WTC11 (cell line): ENCODE results near the gene PPP1R18. TPM values are rescaled to one million over a fixed set of nuclear protein-coding genes. Genes with fewer than 3 reads are reported as not detected.

Source experiments
- ATAC-seq: fragments of 200-7000 bp; cut with Tn5 transposase; 2 replicates; pipeline ENCODE4 v1.10.0; 2021; ENCODE audit warnings: mild to moderate bottlenecking, moderate library complexity
- CTCF ChIA-PET: fragments of 300-600 bp; sonication (Branson Sonifier 250); formaldehyde crosslinking; loops from one replicate; lab custom pipeline; 2021; ENCODE audit warnings: antibody characterized with exemption; lab: Charles Lee
- POLR2A ChIA-PET: fragments of 350-600 bp; sonication (Branson Sonifier 250); formaldehyde crosslinking; loops from one replicate; lab custom pipeline; 2021; ENCODE audit warnings: antibody characterized with exemption; lab: Charles Lee
- DNase-seq: peaks from one replicate; pipeline ENCODE4 v3.0.0; 2021; ENCODE audit warnings: low spot score
- H3K27ac Mint-ChIP-seq: 2 replicates; pipeline ENCODE4 v1.8.0; 2021; ENCODE audit warnings: mixed read lengths
- H3K27me3 Mint-ChIP-seq: 2 replicates; pipeline ENCODE4 v1.8.0; 2021; ENCODE audit warnings: low read depth, mild to moderate bottlenecking, moderate library complexity, mixed read lengths
- H3K36me3 Mint-ChIP-seq: 2 replicates; pipeline ENCODE4 v1.8.0; 2021; ENCODE audit warnings: mixed read lengths
- H3K4me1 Mint-ChIP-seq: 2 replicates; pipeline ENCODE4 v1.8.0; 2022; ENCODE audit warnings: mixed read lengths
- H3K4me3 Mint-ChIP-seq: 2 replicates; pipeline ENCODE4 v1.8.0; 2021; ENCODE audit warnings: mild to moderate bottlenecking, moderate library complexity, mixed read lengths
- H3K9me3 Mint-ChIP-seq: 2 replicates; pipeline ENCODE4 v1.8.0; 2021; ENCODE audit warnings: mixed read lengths
- ATF1 ChIP-seq: sonication (generic); formaldehyde crosslinking; IDR thresholded peaks from 2 replicates; pipeline ENCODE4 v1.8.1; 2023; ENCODE audit warnings: mild to moderate bottlenecking, moderate library complexity, missing genetic modification reagents
- CREB1 ChIP-seq: sonication (generic); formaldehyde crosslinking; IDR thresholded peaks from 2 replicates; pipeline ENCODE4 v1.8.0; 2023; ENCODE audit warnings: mild to moderate bottlenecking, missing genetic modification reagents
- FOXJ3 ChIP-seq: sonication (generic); formaldehyde crosslinking; IDR thresholded peaks from 2 replicates; pipeline ENCODE4 v1.9.0; 2021; ENCODE audit warnings: missing genetic modification reagents, mild to moderate bottlenecking, borderline replicate concordance
- GABPB1 ChIP-seq: sonication (generic); formaldehyde crosslinking; IDR thresholded peaks from 2 replicates; pipeline ENCODE4 v1.8.1; 2023; ENCODE audit warnings: mild to moderate bottlenecking, missing genetic modification reagents
- KAT7 ChIP-seq: sonication (generic); formaldehyde crosslinking; IDR thresholded peaks from 2 replicates; pipeline ENCODE4 v1.8.1; 2023; ENCODE audit warnings: missing genetic modification reagents, mild to moderate bottlenecking, borderline replicate concordance
- NFE2L1 ChIP-seq: sonication (generic); formaldehyde crosslinking; IDR thresholded peaks from 2 replicates; pipeline ENCODE4 v1.8.1; 2023; ENCODE audit warnings: missing genetic modification reagents
- NR2C2 ChIP-seq: sonication (generic); formaldehyde crosslinking; IDR thresholded peaks from 2 replicates; pipeline ENCODE4 v1.8.0; 2022; ENCODE audit warnings: mild to moderate bottlenecking, missing genetic modification reagents
- RORB ChIP-seq: fragments of 250-450 bp; sonication (Bioruptor Pico); IDR thresholded peaks from 2 replicates; pipeline ENCODE4 v1.9.0; 2021; ENCODE audit warnings: mild to moderate bottlenecking
- SMAD3 ChIP-seq: sonication (generic); formaldehyde crosslinking; IDR thresholded peaks from 2 replicates; pipeline ENCODE4 v1.8.0; 2022; ENCODE audit warnings: missing genetic modification reagents, mild to moderate bottlenecking, borderline replicate concordance
- ZNF138 ChIP-seq: sonication (generic); formaldehyde crosslinking; conservative IDR thresholded peaks from 2 replicates; pipeline ENCODE4 v1.8.1; 2022; ENCODE audit warnings: mild to moderate bottlenecking, moderate library complexity, missing genetic modification reagents
- ZNF263 ChIP-seq: sonication (generic); formaldehyde crosslinking; IDR thresholded peaks from 2 replicates; pipeline ENCODE4 v1.8.1; 2022; ENCODE audit warnings: low read depth, mild to moderate bottlenecking, moderate library complexity, missing genetic modification reagents
- total RNA-seq: library from RNA; stranded (reverse); gene quantifications from 3 replicates; pipeline ENCODE4 v1.2.3, GENCODE V29; 2021
- TF ChIP-seq, protein P1 (sequence below): sonication (generic); formaldehyde crosslinking; IDR thresholded peaks from 2 replicates; pipeline ENCODE4 v1.8.1; 2022; ENCODE audit warnings: low read depth, mild to moderate bottlenecking, moderate library complexity, missing genetic modification reagents, borderline replicate concordance
- TF ChIP-seq, protein P2 (sequence below): sonication (generic); formaldehyde crosslinking; IDR thresholded peaks from 2 replicates; pipeline ENCODE4 v1.8.1; 2023; ENCODE audit warnings: mild to moderate bottlenecking, missing genetic modification reagents, moderate library complexity
- TF ChIP-seq, protein P3 (sequence below): sonication (generic); formaldehyde crosslinking; IDR thresholded peaks from 2 replicates; pipeline ENCODE4 v1.8.1; 2023; ENCODE audit warnings: mild to moderate bottlenecking, missing genetic modification reagents, moderate library complexity
- TF ChIP-seq, protein P4 (sequence below): sonication (generic); formaldehyde crosslinking; IDR thresholded peaks from 2 replicates; pipeline ENCODE4 v1.8.0; 2022; ENCODE audit warnings: missing genetic modification reagents
- TF ChIP-seq, protein P5 (sequence below): sonication (generic); formaldehyde crosslinking; IDR thresholded peaks from 2 replicates; pipeline ENCODE4 v1.8.0; 2022; ENCODE audit warnings: mild to moderate bottlenecking, missing genetic modification reagents
- TF ChIP-seq, protein P6 (sequence below): fragments of 250-450 bp; sonication (Bioruptor Pico); IDR thresholded peaks from 2 replicates; pipeline ENCODE4 v1.9.0; 2021; ENCODE audit warnings: mild to moderate bottlenecking
- TF ChIP-seq, protein P7 (sequence below): fragments of 250-450 bp; sonication (Bioruptor Pico); IDR thresholded peaks from 2 replicates; pipeline ENCODE4 v1.9.0; 2021; ENCODE audit warnings: moderate library complexity, mild to moderate bottlenecking, inconsistent platforms, borderline replicate concordance
- TF ChIP-seq, protein P8 (sequence below): sonication (generic); formaldehyde crosslinking; IDR thresholded peaks from 2 replicates; pipeline ENCODE4 v1.8.0; 2023; ENCODE audit warnings: mild to moderate bottlenecking, missing genetic modification reagents

Gene PPP1R18
- total RNA-seq, 1 experiment from 2014 or later: 36.5 TPM

DNA sequence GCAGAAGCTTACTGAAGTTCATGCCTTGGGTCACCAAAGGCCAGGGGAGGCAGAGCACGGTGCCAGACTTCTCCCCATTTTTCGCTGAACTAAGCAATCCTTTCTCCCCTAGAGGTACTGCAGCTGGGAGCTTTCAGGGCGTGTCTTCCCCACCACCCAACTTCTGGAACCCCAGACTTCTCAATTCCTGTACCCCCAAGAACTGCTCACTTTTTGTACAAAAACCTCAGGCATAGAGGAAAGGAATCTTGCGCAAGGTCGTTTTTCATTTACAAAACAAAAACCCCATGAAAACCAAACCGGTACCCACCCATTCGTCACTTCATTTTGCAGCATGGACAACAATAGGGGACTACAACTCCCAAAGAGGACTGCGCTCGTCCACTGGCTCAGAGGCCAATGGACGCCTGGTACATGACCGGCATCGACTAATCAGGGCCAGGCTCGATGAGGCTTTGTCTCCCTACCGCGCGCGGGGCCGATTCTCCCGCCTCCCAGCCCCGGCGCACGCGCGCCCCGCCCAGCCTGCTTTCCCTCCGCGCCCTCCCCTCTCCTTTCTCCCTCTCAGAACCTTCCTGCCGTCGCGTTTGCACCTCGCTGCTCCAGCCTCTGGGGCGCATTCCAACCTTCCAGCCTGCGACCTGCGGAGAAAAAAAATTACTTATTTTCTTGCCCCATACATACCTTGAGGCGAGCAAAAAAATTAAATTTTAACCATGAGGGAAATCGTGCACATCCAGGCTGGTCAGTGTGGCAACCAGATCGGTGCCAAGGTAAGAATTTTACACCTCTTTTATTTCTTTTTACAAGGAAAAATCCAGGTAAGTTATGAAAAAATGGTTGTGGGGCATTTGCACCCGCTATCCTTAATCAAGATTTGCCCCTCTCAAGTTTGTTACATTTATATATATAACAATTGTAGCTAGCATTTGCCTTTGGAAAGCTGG lies 33.6 kb upstream of the PPP1R18 start, which contains the start of gene TUBB:
Gene TUBB, plus strand, starts transcription at position 562 of the 947 bp plus-strand sequence. Its CDS starts 155 bp downstream, at position 717.
- Mint-ChIP-seq H3K4me1 (peaks cover 54% of the 10 kb centered on the region), H3K27me3 (no peaks in the 10 kb centered on the region), H3K9me3 (no peaks in the 10 kb centered on the region), H3K27ac (peak within 1 kb of the TSS; percentile 100), H3K36me3 (peaks cover 52% of the 10 kb centered on the region), H3K4me3 (peak within 1 kb of the TSS; percentile 99)
- CTCF ChIA-PET: interaction anchor here (1.0 to 6.0 kb wide), 7 partner anchors 11 to 254 kb away, joined by 3 to 54 read pairs (median 10); partner anchors contain the start of gene DHX16
- POLR2A ChIA-PET: interaction anchor here (0.6 to 1.9 kb wide), 6 partner anchors 17 to 105 kb away, joined by 3 to 8 read pairs (median 4); partner anchors contain the start of gene DHX16
- ATAC-seq: peak; percentile 73
- DNase-seq: peak; percentile 97
- TF ChIP-seq, protein P1, sequence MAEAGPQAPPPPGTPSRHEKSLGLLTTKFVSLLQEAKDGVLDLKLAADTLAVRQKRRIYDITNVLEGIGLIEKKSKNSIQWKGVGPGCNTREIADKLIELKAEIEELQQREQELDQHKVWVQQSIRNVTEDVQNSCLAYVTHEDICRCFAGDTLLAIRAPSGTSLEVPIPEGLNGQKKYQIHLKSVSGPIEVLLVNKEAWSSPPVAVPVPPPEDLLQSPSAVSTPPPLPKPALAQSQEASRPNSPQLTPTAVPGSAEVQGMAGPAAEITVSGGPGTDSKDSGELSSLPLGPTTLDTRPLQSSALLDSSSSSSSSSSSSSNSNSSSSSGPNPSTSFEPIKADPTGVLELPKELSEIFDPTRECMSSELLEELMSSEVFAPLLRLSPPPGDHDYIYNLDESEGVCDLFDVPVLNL: peak; percentile 77; the same call in 1 of the 2 replicates
- TF ChIP-seq CREB1 (no peak), SMAD3 (CRISPR knock-in tag) (no peak), ZNF138 (no peak), FOXJ3 (CRISPR knock-in tag) (no peak), GABPB1 (CRISPR knock-in tag) (0 out of 2 replicates have a peak, but pooled peaks have one; percentile 11), NR2C2 (no peak), NFE2L1 (peak; percentile 47; the same call in 1 of the 2 replicates), ATF1 (no peak), KAT7 (CRISPR knock-in tag) (no peak), RORB (CRISPR knock-in tag) (no peak), ZNF263 (CRISPR knock-in tag) (no peak)
- TF ChIP-seq, protein P2, sequence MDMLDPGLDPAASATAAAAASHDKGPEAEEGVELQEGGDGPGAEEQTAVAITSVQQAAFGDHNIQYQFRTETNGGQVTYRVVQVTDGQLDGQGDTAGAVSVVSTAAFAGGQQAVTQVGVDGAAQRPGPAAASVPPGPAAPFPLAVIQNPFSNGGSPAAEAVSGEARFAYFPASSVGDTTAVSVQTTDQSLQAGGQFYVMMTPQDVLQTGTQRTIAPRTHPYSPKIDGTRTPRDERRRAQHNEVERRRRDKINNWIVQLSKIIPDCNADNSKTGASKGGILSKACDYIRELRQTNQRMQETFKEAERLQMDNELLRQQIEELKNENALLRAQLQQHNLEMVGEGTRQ: no peak; the same call in none of the 2 replicates
- TF ChIP-seq, protein P3, sequence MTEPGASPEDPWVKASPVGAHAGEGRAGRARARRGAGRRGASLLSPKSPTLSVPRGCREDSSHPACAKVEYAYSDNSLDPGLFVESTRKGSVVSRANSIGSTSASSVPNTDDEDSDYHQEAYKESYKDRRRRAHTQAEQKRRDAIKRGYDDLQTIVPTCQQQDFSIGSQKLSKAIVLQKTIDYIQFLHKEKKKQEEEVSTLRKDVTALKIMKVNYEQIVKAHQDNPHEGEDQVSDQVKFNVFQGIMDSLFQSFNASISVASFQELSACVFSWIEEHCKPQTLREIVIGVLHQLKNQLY (CRISPR knock-in tag): no peak
- TF ChIP-seq, protein P4, sequence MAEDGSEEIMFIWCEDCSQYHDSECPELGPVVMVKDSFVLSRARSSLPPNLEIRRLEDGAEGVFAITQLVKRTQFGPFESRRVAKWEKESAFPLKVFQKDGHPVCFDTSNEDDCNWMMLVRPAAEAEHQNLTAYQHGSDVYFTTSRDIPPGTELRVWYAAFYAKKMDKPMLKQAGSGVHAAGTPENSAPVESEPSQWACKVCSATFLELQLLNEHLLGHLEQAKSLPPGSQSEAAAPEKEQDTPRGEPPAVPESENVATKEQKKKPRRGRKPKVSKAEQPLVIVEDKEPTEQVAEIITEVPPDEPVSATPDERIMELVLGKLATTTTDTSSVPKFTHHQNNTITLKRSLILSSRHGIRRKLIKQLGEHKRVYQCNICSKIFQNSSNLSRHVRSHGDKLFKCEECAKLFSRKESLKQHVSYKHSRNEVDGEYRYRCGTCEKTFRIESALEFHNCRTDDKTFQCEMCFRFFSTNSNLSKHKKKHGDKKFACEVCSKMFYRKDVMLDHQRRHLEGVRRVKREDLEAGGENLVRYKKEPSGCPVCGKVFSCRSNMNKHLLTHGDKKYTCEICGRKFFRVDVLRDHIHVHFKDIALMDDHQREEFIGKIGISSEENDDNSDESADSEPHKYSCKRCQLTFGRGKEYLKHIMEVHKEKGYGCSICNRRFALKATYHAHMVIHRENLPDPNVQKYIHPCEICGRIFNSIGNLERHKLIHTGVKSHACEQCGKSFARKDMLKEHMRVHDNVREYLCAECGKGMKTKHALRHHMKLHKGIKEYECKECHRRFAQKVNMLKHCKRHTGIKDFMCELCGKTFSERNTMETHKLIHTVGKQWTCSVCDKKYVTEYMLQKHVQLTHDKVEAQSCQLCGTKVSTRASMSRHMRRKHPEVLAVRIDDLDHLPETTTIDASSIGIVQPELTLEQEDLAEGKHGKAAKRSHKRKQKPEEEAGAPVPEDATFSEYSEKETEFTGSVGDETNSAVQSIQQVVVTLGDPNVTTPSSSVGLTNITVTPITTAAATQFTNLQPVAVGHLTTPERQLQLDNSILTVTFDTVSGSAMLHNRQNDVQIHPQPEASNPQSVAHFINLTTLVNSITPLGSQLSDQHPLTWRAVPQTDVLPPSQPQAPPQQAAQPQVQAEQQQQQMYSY (CRISPR knock-in tag): no peak
- TF ChIP-seq, protein P5, sequence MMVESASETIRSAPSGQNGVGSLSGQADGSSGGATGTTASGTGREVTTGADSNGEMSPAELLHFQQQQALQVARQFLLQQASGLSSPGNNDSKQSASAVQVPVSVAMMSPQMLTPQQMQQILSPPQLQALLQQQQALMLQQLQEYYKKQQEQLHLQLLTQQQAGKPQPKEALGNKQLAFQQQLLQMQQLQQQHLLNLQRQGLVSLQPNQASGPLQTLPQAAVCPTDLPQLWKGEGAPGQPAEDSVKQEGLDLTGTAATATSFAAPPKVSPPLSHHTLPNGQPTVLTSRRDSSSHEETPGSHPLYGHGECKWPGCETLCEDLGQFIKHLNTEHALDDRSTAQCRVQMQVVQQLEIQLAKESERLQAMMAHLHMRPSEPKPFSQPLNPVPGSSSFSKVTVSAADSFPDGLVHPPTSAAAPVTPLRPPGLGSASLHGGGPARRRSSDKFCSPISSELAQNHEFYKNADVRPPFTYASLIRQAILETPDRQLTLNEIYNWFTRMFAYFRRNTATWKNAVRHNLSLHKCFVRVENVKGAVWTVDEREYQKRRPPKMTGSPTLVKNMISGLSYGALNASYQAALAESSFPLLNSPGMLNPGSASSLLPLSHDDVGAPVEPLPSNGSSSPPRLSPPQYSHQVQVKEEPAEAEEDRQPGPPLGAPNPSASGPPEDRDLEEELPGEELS: no peak
- TF ChIP-seq, protein P6, sequence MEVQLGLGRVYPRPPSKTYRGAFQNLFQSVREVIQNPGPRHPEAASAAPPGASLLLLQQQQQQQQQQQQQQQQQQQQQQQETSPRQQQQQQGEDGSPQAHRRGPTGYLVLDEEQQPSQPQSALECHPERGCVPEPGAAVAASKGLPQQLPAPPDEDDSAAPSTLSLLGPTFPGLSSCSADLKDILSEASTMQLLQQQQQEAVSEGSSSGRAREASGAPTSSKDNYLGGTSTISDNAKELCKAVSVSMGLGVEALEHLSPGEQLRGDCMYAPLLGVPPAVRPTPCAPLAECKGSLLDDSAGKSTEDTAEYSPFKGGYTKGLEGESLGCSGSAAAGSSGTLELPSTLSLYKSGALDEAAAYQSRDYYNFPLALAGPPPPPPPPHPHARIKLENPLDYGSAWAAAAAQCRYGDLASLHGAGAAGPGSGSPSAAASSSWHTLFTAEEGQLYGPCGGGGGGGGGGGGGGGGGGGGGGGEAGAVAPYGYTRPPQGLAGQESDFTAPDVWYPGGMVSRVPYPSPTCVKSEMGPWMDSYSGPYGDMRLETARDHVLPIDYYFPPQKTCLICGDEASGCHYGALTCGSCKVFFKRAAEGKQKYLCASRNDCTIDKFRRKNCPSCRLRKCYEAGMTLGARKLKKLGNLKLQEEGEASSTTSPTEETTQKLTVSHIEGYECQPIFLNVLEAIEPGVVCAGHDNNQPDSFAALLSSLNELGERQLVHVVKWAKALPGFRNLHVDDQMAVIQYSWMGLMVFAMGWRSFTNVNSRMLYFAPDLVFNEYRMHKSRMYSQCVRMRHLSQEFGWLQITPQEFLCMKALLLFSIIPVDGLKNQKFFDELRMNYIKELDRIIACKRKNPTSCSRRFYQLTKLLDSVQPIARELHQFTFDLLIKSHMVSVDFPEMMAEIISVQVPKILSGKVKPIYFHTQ (CRISPR knock-in tag): no peak
- TF ChIP-seq, protein P7, sequence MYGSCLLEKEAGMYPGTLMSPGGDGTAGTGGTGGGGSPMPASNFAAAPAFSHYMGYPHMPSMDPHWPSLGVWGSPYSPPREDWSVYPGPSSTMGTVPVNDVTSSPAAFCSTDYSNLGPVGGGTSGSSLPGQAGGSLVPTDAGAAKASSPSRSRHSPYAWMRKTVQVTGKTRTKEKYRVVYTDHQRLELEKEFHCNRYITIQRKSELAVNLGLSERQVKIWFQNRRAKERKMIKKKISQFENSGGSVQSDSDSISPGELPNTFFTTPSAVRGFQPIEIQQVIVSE: no peak
- TF ChIP-seq, protein P8, sequence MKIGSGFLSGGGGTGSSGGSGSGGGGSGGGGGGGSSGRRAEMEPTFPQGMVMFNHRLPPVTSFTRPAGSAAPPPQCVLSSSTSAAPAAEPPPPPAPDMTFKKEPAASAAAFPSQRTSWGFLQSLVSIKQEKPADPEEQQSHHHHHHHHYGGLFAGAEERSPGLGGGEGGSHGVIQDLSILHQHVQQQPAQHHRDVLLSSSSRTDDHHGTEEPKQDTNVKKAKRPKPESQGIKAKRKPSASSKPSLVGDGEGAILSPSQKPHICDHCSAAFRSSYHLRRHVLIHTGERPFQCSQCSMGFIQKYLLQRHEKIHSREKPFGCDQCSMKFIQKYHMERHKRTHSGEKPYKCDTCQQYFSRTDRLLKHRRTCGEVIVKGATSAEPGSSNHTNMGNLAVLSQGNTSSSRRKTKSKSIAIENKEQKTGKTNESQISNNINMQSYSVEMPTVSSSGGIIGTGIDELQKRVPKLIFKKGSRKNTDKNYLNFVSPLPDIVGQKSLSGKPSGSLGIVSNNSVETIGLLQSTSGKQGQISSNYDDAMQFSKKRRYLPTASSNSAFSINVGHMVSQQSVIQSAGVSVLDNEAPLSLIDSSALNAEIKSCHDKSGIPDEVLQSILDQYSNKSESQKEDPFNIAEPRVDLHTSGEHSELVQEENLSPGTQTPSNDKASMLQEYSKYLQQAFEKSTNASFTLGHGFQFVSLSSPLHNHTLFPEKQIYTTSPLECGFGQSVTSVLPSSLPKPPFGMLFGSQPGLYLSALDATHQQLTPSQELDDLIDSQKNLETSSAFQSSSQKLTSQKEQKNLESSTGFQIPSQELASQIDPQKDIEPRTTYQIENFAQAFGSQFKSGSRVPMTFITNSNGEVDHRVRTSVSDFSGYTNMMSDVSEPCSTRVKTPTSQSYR (CRISPR knock-in tag): no peak
